ENCODE results near the gene DRC1. TPM values are rescaled to one million over a fixed set of nuclear protein-coding genes. Genes with fewer than 3 reads are reported as not detected.

The DRC1 gene
- total RNA-seq, 4 donors from 2014 or later, result 0.45 TPM; not detected in 3

DNA sequence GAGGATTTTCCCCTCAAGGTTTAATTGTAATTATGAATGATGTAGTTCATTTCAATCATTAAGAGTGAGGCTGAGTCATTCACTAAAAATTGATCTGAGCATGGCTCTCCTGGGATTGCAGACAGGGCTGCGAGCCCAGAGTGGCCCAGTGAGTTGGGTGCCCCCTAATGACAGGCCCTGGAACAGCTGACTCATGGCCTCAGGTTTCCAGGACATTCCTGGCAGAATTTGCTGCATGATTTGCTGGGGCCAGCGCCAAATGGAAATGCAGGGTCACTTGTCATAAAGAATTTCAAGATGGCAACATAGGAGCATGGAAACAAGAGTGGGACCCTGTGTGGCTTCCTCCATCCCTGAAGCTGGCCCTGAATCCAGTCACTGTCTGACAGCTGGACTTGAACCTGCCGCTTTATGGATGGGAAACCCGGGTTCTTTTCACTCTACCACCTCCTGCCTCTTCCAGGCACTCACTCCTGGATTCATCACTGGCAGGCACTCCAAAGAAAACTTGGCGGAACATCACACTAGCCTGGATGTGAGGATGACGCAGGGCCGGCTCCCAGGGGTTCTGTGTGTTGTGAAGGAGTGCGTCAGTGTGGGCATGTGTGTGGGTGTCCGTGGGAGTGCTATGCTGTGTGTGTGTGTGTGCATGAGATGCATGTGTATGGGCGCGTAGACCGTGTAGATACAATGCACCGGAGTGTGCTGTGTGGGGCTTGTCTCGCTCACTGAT lies 61.0 kb downstream of the DRC1 start:
- DNase-seq (ENCODE audit: extremely low spot score), result no peak
- no peaks in the 10 kb centered on the region for H3K36me3 ChIP-seq
- no peaks in the 10 kb centered on the region for H3K27me3 ChIP-seq
- WGBS, result 95% methylated on average over 9 of the region's 14 CpGs
- intact Hi-C loops (cut with DNase I), result no loop called here
- TF ChIP-seq EP300 (IDR thresholded peaks at IDR 0.05) (no peak), POLR2AphosphoS5 (IDR thresholded peaks at IDR 0.05) (no peak), POLR2A (IDR thresholded peaks at IDR 0.05; ENCODE audit: low read depth) (no peak)
- TF ChIP-seq, protein P1, sequence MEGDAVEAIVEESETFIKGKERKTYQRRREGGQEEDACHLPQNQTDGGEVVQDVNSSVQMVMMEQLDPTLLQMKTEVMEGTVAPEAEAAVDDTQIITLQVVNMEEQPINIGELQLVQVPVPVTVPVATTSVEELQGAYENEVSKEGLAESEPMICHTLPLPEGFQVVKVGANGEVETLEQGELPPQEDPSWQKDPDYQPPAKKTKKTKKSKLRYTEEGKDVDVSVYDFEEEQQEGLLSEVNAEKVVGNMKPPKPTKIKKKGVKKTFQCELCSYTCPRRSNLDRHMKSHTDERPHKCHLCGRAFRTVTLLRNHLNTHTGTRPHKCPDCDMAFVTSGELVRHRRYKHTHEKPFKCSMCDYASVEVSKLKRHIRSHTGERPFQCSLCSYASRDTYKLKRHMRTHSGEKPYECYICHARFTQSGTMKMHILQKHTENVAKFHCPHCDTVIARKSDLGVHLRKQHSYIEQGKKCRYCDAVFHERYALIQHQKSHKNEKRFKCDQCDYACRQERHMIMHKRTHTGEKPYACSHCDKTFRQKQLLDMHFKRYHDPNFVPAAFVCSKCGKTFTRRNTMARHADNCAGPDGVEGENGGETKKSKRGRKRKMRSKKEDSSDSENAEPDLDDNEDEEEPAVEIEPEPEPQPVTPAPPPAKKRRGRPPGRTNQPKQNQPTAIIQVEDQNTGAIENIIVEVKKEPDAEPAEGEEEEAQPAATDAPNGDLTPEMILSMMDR (IDR thresholded peaks at IDR 0.05), result peak in 1 of 3 experiments; percentile 37
- H3K4me1 ChIP-seq, result peaks cover 0 to 4% (median 0%) of the 10 kb centered on the region in 4 donors
- no peak overlapping the region for H3K27ac ChIP-seq (replicated peaks in 1 of 4)
- no peaks in the 10 kb centered on the region for H3K9me3 ChIP-seq
- no peak overlapping the region for H3K4me3 ChIP-seq

DNA sequence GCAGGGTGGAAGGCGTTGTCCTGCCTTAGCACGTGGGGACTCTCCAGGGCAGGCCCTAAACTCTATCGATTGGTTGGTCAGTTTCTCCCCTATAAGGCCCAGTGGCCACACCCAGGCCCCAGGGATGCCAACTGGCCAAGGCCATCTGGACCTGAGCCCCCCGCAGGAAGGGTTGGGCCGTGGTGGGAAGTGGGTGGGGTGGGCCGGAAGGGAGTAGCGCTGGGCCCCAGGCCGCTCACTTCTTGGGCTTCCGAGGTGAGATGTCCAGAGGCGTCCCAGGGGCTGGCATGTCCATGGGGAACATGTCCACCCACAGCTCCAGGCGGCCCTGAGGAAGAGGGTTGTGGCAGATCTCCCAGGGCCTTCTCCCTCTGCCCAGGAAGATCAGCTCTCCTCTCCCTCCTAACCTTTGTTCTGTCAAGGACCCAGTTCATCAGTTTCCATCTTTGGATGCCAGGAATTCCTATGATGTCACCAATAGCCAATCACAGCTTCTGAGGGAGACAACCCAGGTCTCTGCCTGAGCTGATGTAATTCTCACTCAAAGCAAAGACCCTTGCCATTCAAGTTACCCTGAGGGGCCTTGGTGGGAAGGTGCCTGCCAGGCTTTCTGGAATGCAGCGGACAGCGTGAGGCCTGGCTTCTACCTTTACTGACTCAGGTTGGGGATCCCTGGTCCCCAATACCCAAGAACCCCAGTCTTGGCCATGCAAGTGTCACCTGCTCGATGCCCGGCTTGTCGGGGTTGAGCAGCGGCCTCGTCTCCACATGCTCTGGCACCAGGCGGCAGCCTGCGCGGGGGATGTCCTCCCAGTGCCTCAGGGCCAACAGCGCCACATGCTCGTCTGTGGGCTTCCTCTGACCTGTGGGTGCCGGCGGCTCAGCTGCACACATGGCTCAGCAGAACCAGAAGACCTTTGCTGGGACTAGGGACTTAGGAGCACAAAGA lies 61.8 kb downstream of the DRC1 start:
- no peak for DNase-seq (ENCODE audit: extremely low spot score)
- Histone ChIP-seq H3K4me3 (no peak overlapping the region), H3K9me3 (no peaks in the 10 kb centered on the region), H3K27ac (replicated peaks in 1 of 4) (no peak overlapping the region), H3K27me3 (no peaks in the 10 kb centered on the region), H3K4me1 (peaks cover 0 to 4% (median 0%) of the 10 kb centered on the region in 4 donors), H3K36me3 (no peaks in the 10 kb centered on the region)
- TF ChIP-seq, protein P1 (IDR thresholded peaks at IDR 0.05), result no peak
- TF ChIP-seq POLR2AphosphoS5 (IDR thresholded peaks at IDR 0.05) (no peak), EP300 (IDR thresholded peaks at IDR 0.05) (no peak), POLR2A (IDR thresholded peaks at IDR 0.05; ENCODE audit: low read depth) (no peak)
- 83% methylated on average over 7 of the region's 25 CpGs for WGBS
- intact Hi-C loops (cut with DNase I), result no loop called here

DNA sequence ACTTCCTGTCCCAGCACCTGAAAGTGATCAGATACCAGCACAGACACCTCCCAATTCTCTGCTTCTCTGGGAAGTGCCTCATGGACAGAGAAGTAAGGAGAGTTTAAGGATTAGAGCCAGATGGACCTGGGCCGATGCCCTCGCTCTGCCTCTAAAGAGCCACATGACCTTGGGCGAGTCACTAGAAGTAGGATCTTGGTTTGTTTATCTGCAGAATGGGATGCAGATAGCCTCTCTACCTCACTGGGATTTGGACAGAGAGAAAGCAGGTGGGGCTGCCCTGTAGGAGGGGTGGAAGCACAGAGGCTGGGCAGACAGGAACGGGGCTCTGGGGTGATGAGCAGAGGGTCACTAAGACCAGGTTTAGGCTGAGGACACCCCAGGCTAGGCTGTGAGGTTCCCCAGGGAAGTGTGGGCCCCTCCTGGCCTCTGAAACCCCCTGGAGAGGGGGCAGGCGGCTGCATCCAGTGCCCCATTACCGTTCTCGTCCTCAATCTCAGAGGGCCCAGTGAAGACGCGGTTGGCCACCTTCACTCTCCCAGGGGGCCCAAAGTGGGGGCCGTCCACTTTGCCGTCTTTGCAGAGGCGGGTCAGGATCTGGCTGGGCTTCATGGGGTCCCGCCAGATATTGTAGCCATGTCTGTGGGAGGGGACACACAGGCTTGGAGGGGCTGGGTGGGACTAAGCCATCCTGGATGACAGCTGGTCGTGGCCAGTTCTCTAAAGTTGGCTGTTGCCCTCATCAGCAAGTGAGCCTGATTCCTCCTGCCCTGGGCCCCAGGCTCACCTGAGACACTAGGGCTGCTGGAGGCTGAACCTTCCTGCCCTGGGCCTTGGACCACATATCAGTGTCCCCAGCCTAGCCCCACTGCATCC lies 62.9 kb downstream of the DRC1 start:
- TF ChIP-seq POLR2A (IDR thresholded peaks at IDR 0.05; ENCODE audit: low read depth) (no peak), POLR2AphosphoS5 (IDR thresholded peaks at IDR 0.05) (no peak)
- 82% methylated on average over 8 of the region's 14 CpGs for WGBS
- Histone ChIP-seq H3K9me3 (peaks cover 0 to 10% (median 5%) of the 10 kb centered on the region in 4 donors), H3K27me3 (no peaks in the 10 kb centered on the region), H3K4me1 (peaks cover 0 to 4% (median 0%) of the 10 kb centered on the region in 4 donors), H3K36me3 (no peaks in the 10 kb centered on the region), H3K4me3 (no peak overlapping the region), H3K27ac (replicated peaks in 1 of 4) (no peak overlapping the region)
- intact Hi-C loops (cut with DNase I), result no loop called here
- DNase-seq (ENCODE audit: extremely low spot score), result no peak

DNA sequence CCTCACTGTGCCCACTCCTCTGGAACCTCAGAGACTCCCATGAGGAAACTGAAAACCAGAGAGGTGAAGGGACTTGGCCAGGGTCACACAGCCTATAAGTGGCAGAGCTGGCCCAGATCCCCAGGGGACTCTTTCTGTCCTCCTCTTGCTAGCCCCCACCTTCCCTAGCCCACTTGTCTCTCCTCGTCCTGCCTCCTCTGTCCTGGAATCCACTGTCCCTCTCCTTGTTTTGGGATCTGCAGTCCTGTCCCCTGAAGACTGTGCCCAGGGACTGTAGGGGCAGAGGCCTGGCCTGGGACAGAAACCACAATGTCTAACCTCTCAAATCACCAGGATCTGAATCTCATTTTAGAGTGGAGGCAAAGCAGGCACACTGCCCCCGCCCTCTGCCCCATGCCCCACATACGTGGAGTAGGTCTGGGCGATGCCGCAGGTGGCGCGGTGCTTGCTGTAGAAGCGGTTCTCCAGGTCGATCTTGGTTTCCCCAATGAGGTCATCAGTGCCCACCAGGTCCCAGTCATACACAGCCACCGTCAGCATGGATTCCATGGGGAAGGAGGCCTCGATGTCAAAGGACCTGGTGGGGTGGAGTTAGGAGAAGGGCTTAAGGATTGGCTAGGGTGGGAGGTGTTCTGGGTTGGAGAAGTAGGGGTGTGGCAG lies 63.7 kb downstream of the DRC1 start:
- no peaks in the 10 kb centered on the region for H3K36me3 ChIP-seq
- H3K27ac ChIP-seq (replicated peaks in 1 of 4), result no peak overlapping the region
- H3K9me3 ChIP-seq, result peaks cover 0 to 11% (median 6%) of the 10 kb centered on the region in 4 donors
- H3K4me3 ChIP-seq, result no peak overlapping the region
- no peak for DNase-seq (ENCODE audit: extremely low spot score)
- H3K4me1 ChIP-seq, result peaks cover 0 to 4% (median 0%) of the 10 kb centered on the region in 4 donors
- TF ChIP-seq, protein P1 (IDR thresholded peaks at IDR 0.05), result no peak
- TF ChIP-seq EP300 (IDR thresholded peaks at IDR 0.05), result no peak
- no peak for TF ChIP-seq POLR2AphosphoS5 (IDR thresholded peaks at IDR 0.05)
- TF ChIP-seq POLR2A (IDR thresholded peaks at IDR 0.05; ENCODE audit: low read depth), result no peak
- WGBS, result 93% methylated on average over 11 of the region's 11 CpGs
- intact Hi-C loops (cut with DNase I), result no loop called here
- no peaks in the 10 kb centered on the region for H3K27me3 ChIP-seq

Data from esophagus muscularis mucosa (tissue), 4 donors.